ENCODE measurements around the gene RIMBP2. TPM values are rescaled to one million over a fixed set of nuclear protein-coding genes. Genes with fewer than 3 reads are reported as not detected.

RIMBP2 gene
- total RNA-seq, 6 experiments from 2014 or later: not detected

- no peak overlapping the region for H3K4me3 Mint-ChIP-seq
- no peak for DNase-seq
- H3K27ac Mint-ChIP-seq: no peak overlapping the region
- H3K4me1 Mint-ChIP-seq (ENCODE audit: low read depth): no peaks in the 10 kb centered on the region
- H3K36me3 Mint-ChIP-seq (ENCODE audit: low read depth): no peaks in the 10 kb centered on the region
- no peak for TF ChIP-seq CTCF (IDR thresholded peaks at IDR 0.05)
- peaks cover 48% of the 10 kb centered on the region for H3K9me3 Mint-ChIP-seq
- H3K27me3 Mint-ChIP-seq (ENCODE audit: insufficient read depth): no peaks in the 10 kb centered on the region
Observed at GRCh38 chr12:130633771-130634170, 82.3 kb downstream of the RIMBP2 start.

GRCh38 chr12:130632642-130633041 lies 83.5 kb downstream of the RIMBP2 start:
- no peaks in the 10 kb centered on the region for H3K27me3 Mint-ChIP-seq (ENCODE audit: insufficient read depth)
- H3K4me3 Mint-ChIP-seq: no peak overlapping the region

GRCh38 chr12:130628304-130628703 lies 87.8 kb downstream of the RIMBP2 start:
- no peaks in the 10 kb centered on the region for H3K4me1 Mint-ChIP-seq (ENCODE audit: low read depth)
- H3K9me3 Mint-ChIP-seq: peaks cover 40% of the 10 kb centered on the region
- no peak overlapping the region for H3K4me3 Mint-ChIP-seq
- DNase-seq: no peak
- H3K36me3 Mint-ChIP-seq (ENCODE audit: low read depth): no peaks in the 10 kb centered on the region
- TF ChIP-seq CTCF (IDR thresholded peaks at IDR 0.05): no peak
- no peak overlapping the region for H3K27ac Mint-ChIP-seq
- H3K27me3 Mint-ChIP-seq (ENCODE audit: insufficient read depth): no peaks in the 10 kb centered on the region

More at GRCh38 chr12:130632642-130633041, 83.5 kb downstream of the RIMBP2 start:
- H3K9me3 Mint-ChIP-seq: peaks cover 48% of the 10 kb centered on the region
- no peaks in the 10 kb centered on the region for H3K36me3 Mint-ChIP-seq (ENCODE audit: low read depth)
- H3K27ac Mint-ChIP-seq: no peak overlapping the region
- no peak for TF ChIP-seq CTCF (IDR thresholded peaks at IDR 0.05)
- H3K4me1 Mint-ChIP-seq (ENCODE audit: low read depth): no peaks in the 10 kb centered on the region
- no peak for DNase-seq

- H3K27me3 Mint-ChIP-seq (ENCODE audit: insufficient read depth): no peaks in the 10 kb centered on the region
- H3K36me3 Mint-ChIP-seq (ENCODE audit: low read depth): no peaks in the 10 kb centered on the region
- TF ChIP-seq CTCF (IDR thresholded peaks at IDR 0.05): no peak
- H3K9me3 Mint-ChIP-seq: peaks cover 39% of the 10 kb centered on the region
- H3K27ac Mint-ChIP-seq: no peak overlapping the region
- H3K4me1 Mint-ChIP-seq (ENCODE audit: low read depth): no peaks in the 10 kb centered on the region
- H3K4me3 Mint-ChIP-seq: no peak overlapping the region
- no peak for DNase-seq
Observed at GRCh38 chr12:130627175-130627574, 88.9 kb downstream of the RIMBP2 start.

- no peak overlapping the region for H3K4me3 Mint-ChIP-seq
- no peak for DNase-seq
- no peaks in the 10 kb centered on the region for H3K27me3 Mint-ChIP-seq (ENCODE audit: insufficient read depth)
- no peak overlapping the region for H3K27ac Mint-ChIP-seq
- H3K36me3 Mint-ChIP-seq (ENCODE audit: low read depth): no peaks in the 10 kb centered on the region
- TF ChIP-seq CTCF (IDR thresholded peaks at IDR 0.05): no peak
- peaks cover 39% of the 10 kb centered on the region for H3K9me3 Mint-ChIP-seq
- no peaks in the 10 kb centered on the region for H3K4me1 Mint-ChIP-seq (ENCODE audit: low read depth)
Observed at GRCh38 chr12:130626601-130627000, 89.5 kb downstream of the RIMBP2 start.

GRCh38 chr12:130625201-130625600 lies 90.9 kb downstream of the RIMBP2 start:
- TF ChIP-seq CTCF (IDR thresholded peaks at IDR 0.05): no peak
- no peak for DNase-seq
- no peak overlapping the region for H3K27ac Mint-ChIP-seq
- H3K9me3 Mint-ChIP-seq: peaks cover 43% of the 10 kb centered on the region
- no peak overlapping the region for H3K4me3 Mint-ChIP-seq
- no peaks in the 10 kb centered on the region for H3K36me3 Mint-ChIP-seq (ENCODE audit: low read depth)
- no peaks in the 10 kb centered on the region for H3K27me3 Mint-ChIP-seq (ENCODE audit: insufficient read depth)
- H3K4me1 Mint-ChIP-seq (ENCODE audit: low read depth): no peaks in the 10 kb centered on the region

Data from HFFc6 (cell line).